AG08396 (cell line): ENCODE results near the gene RALGPS2.

Experiments used
- DNase-seq: peaks from one replicate; pipeline ENCODE4 v3.0.0; 2012; ENCODE audit warnings: low spot score, mixed read lengths

RALGPS2 gene

DNA sequence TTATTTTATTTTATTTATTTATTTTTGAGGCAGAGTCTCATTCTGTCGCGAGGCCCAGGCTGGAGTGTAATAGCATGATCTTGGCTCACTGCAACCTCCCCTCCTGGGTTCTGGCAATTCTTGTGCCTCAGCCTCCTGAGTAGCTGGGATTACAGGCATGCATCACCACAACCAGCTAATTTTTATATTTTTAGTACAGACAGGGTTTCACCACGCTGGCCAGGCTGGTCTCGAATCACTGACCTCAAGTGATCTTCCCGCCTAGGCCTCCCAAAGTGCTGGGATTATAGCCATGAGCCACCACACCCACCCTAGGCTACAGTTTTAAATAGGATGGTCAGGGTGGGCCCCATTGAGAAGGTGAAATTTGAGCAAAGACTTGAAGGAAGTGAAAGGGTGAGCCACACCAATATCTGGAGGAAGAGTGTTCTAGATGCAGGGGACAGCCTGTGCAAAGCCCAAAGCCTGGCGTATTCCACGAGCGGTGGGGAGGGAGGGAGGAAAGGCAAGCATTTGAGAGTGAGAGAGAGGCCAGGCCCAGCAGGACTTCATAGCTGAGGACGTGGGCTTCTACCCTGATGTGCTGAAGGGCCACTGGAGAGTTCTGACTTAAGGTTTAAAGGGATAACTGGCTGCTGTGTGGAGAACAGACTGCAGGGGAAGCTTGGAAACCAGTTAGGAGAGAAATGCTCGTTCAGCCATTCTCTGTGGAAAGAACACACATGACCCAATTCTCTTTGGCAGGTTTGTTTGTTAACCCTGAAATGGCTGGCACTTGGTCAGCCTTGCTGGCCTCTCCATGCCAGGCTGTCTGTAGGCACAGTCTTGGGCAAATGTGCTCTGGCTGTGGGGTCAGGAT, 238.0 kb downstream of the RALGPS2 start:
- no peak for DNase-seq

DNA sequence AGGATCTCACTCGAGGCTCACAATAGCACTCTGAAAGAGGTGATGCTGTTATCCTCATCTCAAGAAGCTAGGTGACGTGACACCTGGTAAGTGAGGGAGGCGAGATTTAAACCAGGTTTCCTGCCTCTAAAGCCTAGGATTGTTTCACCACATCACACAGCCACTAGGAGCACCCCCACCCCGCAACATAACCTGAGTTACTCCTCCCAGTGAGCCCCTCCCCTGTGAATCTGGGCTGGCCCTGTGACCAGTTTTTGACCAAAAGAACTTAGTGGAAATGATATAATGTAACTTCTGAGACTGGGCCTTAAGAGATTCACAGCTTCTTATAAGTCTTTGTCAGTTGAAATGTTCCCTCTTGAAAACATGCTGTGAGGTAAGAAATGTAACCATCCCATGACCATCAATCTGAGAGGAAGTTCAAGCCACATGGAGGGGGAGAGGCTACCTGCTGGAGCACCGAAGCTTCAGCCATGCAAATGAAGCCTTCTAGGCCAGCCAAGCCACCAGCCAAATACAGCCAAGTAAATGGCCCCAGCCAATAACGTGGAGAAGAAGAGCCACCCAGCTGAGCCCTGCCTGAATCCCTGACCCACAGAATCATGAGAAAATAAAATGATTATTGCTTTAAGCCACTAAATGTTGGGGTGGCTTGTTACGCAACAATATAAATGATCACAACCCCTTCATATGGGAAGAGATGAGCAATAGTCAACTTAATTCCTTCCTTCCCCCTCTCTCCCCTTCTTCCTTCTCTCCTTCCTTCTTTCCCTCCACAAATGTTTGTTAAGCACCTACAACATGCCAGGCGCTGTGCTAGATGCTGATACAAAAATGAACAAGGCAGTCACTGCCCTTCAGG, 239.7 kb downstream of the RALGPS2 start:
- no peak for DNase-seq

DNA sequence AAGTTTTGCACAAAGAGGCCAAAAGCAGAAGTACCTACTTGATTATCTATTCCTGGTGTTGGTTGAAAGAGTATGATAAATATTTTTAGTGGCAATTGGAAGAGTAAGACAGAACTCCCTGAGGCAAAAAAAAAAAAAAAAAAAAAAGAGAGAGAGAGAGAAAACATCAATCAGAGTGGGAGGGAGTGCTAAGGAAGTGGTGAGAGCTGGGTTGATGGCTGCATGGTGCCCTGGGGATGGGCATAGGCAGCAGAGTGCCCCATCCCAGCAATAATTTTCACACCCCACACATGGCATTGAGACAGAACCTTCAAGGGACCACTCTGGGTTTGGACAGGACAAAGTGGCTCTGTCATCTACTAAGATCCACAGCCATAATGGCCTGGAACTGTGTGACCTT, 241.3 kb downstream of the RALGPS2 start:
- no peak for DNase-seq

DNA sequence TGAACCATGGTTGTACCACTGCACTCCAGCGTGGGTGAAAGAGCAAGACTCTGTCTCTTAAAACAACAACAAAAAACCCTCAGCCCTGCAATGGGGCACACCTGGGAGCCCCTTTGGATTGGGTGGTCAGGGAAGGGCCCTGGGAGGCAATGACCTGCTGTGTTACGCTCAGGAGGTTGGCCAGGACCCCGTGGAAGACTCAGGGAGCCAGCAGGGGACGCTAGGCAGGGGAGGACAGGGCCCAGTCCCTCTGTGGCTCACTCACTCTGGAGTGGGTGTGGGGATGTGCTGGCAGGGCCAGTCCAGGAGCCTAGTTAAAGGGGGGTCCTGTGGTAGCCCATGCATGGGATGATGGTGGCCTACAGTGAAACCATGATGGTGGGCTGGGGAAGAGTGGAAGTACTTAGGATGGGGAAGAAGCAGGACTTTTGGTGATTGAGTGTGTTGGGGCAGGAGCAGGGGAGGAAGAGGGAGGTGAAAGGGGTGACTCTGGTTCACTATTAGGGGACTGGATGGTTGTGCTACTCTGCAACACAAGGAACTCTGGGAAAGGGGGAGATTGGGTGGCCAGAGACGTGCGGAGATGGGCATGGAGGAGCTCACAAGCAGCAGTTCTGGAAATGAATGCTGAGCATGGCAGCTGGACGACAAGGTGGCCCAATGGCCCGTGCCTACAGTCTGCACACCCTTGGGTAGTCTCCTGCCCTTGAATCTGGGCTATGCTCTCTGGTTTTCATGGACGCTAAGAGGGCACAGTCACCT, 244.4 kb downstream of the RALGPS2 start:
- no peak for DNase-seq

DNA sequence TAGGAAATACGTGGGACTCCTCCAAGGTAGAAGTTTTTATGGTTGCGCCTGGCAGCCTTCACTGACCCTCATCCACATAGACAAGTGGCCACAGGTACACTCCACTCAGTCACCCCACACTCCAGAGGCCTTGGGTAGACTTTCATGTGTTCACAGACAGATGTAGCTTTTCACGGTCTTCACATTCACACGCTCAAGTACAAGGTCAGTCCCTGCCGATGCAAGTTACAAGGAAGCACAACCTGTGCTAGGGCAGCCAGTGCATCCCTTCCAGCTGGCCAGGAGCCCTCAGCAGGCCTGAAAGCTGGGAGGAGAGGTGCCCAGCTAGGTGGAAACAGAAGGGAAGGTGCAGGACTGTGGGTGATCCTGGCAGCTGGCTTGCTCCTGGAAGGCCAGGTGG, 245.1 kb downstream of the RALGPS2 start:
- DNase-seq, result no peak
